Stimulated activated CD8-positive, alpha-beta memory T cell treated with anti-CD3 and anti-CD28 coated beads, Interleukin-12 subunit alpha, Interleukin-12 subunit beta, amount 100 ng/mL, for 1 hour (primary cell): Measurements from ENCODE around the gene CYP27B1.

Source experiments
- DNase-seq: peaks from one replicate; pipeline ENCODE4 v3.0.0-alpha.2; 2020; ENCODE audit warnings: low read depth

Gene CYP27B1

GRCh38 chr12:57735198-57735855 lies 31.6 kb downstream of the CYP27B1 start:
- no peak for DNase-seq

GRCh38 chr12:57734591-57734990 lies 32.3 kb downstream of the CYP27B1 start:
- no peak for DNase-seq

GRCh38 chr12:57733928-57734327 lies 33.0 kb downstream of the CYP27B1 start:
- no peak for DNase-seq

- DNase-seq: no peak
These were observed 33.9 kb downstream of the CYP27B1 start for GRCh38 chr12:57732726-57733593.

- DNase-seq: no peak
These were observed 34.6 kb downstream of the CYP27B1 start for GRCh38 chr12:57732270-57732669.

- DNase-seq: no peak
These were observed 35.3 kb downstream of the CYP27B1 start for GRCh38 chr12:57731411-57732080.

- DNase-seq: no peak
These were observed 36.4 kb downstream of the CYP27B1 start for GRCh38 chr12:57730336-57731067.

- DNase-seq: no peak
These were observed 37.5 kb downstream of the CYP27B1 start for GRCh38 chr12:57729321-57729844.

- DNase-seq: no peak
These were observed 39.0 kb downstream of the CYP27B1 start for GRCh38 chr12:57727758-57728395.

- no peak for DNase-seq
These were observed 39.8 kb downstream of the CYP27B1 start for GRCh38 chr12:57726884-57727757.

- DNase-seq: no peak
These were observed 40.6 kb downstream of the CYP27B1 start for GRCh38 chr12:57726151-57726883.

- no peak for DNase-seq
These were observed 41.1 kb downstream of the CYP27B1 start for GRCh38 chr12:57725851-57726150.

- DNase-seq: no peak
These were observed 41.7 kb downstream of the CYP27B1 start for GRCh38 chr12:57724936-57725740.

GRCh38 chr12:57724003-57724935 lies 42.6 kb downstream of the CYP27B1 start:
- DNase-seq: no peak

- DNase-seq: no peak
These were observed 43.3 kb downstream of the CYP27B1 start for GRCh38 chr12:57723630-57723962.

GRCh38 chr12:57722716-57723629 lies 43.9 kb downstream of the CYP27B1 start:
- no peak for DNase-seq
